SU-DHL-6 (cell line): ENCODE results near the gene PSKH1.

Source experiments
- H2AFZ ChIP-seq: fragments of 200-600 bp; sonication (generic); 2 replicates; pipeline ENCODE4 v1.6.1; 2014; ENCODE audit warnings: low read depth, mild to moderate bottlenecking, moderate library complexity, mixed read lengths, antibody characterized with exemption, low read length; ENCODE audit not compliant: severe bottlenecking
- H3F3A ChIP-seq: fragments of 200-600 bp; shearing (Covaris generic); 2 replicates; pipeline ENCODE4 v1.6.0; 2016; ENCODE audit warnings: antibody characterized with exemption, mild to moderate bottlenecking; ENCODE audit not compliant: insufficient read depth
- H3K27ac ChIP-seq: fragments of 200-600 bp; sonication (generic); 2 replicates; pipeline ENCODE4 v1.5.1; 2016; ENCODE audit warnings: low read depth, mild to moderate bottlenecking, low read length, moderate library complexity, mixed read lengths
- H3K27me3 ChIP-seq: fragments of 200-600 bp; sonication (generic), shearing (Covaris generic); 2 replicates; pipeline ENCODE4 v1.6.0; 2014; ENCODE audit warnings: mild to moderate bottlenecking, low read length
- H3K36me3 ChIP-seq: fragments of 200-600 bp; sonication (generic); 2 replicates; pipeline ENCODE4 v1.6.1; 2014; ENCODE audit warnings: mild to moderate bottlenecking, low read length, mixed read lengths
- H3K4me2 ChIP-seq: fragments of 300-600, 200-600 bp; shearing (Covaris generic), sonication (generic); 2 replicates; pipeline ENCODE4 v1.6.0; 2014; ENCODE audit warnings: low read length, low read depth, mild to moderate bottlenecking; ENCODE audit not compliant: poor library complexity, severe bottlenecking
- H3K4me3 ChIP-seq: fragments of 200-600 bp; sonication (generic); 2 replicates; pipeline ENCODE4 v1.5.1; 2014; ENCODE audit warnings: antibody characterized with exemption, low read length, mild to moderate bottlenecking, mixed read lengths; ENCODE audit not compliant: insufficient read depth, poor library complexity, severe bottlenecking
- H3K79me2 ChIP-seq: fragments of 200-600 bp; sonication (generic); 2 replicates; pipeline ENCODE4 v1.6.1; 2014; ENCODE audit warnings: mild to moderate bottlenecking, low read length, moderate library complexity; ENCODE audit not compliant: insufficient read depth
- H3K9ac ChIP-seq: fragments of 200-600 bp; sonication (generic); 2 replicates; pipeline ENCODE4 v1.7.0; 2014; ENCODE audit warnings: mild to moderate bottlenecking, low read length
- H3K9me2 ChIP-seq: fragments of 200-600 bp; sonication (generic); replicated peaks from 2 replicates; pipeline ENCODE4 v1.6.1; 2014; ENCODE audit warnings: low read length; ENCODE audit not compliant: insufficient read depth
- H3K9me3 ChIP-seq: fragments of 200-600 bp; sonication (generic); 2 replicates; pipeline ENCODE4 v1.6.1; 2014; ENCODE audit warnings: low read length, mixed read lengths; ENCODE audit not compliant: insufficient read depth
- H4K20me1 ChIP-seq: fragments of 200-600 bp; sonication (generic); 2 replicates; pipeline ENCODE4 v1.6.1; 2014; ENCODE audit warnings: low read depth, mild to moderate bottlenecking, antibody characterized with exemption, low read length, moderate library complexity, mixed read lengths
- EZH2phosphoT487 ChIP-seq: fragments of 200-600 bp; sonication (generic), shearing (Covaris generic); conservative IDR thresholded peaks from 2 replicates; pipeline ENCODE4 v1.6.1; 2018; ENCODE audit warnings: mild to moderate bottlenecking, antibody characterized with exemption, low read length, moderate library complexity, mixed read lengths
- TF ChIP-seq, protein P1 (sequence below): fragments of 200-600 bp; sonication (generic); IDR thresholded peaks from one replicate; pipeline ENCODE4 v1.5.1; 2017; ENCODE audit warnings: antibody characterized with exemption, mild to moderate bottlenecking, low read length, moderate library complexity; ENCODE audit not compliant: insufficient read depth, poor library complexity, severe bottlenecking

The PSKH1 gene

DNA sequence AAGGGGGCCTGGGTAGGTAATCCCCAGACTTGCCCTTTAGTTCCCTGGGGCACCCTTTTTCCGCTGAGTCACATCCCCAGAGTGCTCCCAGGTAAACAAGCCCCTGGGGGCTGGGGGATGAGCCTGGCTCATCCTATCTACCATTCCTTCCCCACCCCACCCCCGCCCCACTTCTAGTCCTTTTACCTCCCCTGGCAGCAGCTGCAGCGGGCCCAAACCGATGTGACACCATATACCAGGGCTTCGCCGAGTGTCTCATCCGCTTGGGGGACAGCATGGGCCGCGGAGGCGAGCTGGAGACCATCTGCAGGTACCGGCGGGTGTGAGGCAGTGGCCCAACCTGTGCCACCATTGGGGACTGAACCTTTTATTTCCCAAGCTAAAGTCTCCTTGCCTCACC lies 7.5 kb upstream of the PSKH1 start:
- no peak overlapping the region for H2AFZ ChIP-seq
- H3K4me3 ChIP-seq: no peak overlapping the region
- no peaks in the 10 kb centered on the region for H4K20me1 ChIP-seq
- no peaks in the 10 kb centered on the region for H3K9me2 ChIP-seq
- H3K79me2 ChIP-seq: no peaks in the 10 kb centered on the region
- H3K27me3 ChIP-seq: no peaks in the 10 kb centered on the region
- no peak overlapping the region for H3K9ac ChIP-seq
- H3K36me3 ChIP-seq: no peaks in the 10 kb centered on the region
- no peaks in the 10 kb centered on the region for H3K9me3 ChIP-seq
- H3K27ac ChIP-seq: no peak overlapping the region
- no peak overlapping the region for H3K4me2 ChIP-seq
- TF ChIP-seq, protein P1, sequence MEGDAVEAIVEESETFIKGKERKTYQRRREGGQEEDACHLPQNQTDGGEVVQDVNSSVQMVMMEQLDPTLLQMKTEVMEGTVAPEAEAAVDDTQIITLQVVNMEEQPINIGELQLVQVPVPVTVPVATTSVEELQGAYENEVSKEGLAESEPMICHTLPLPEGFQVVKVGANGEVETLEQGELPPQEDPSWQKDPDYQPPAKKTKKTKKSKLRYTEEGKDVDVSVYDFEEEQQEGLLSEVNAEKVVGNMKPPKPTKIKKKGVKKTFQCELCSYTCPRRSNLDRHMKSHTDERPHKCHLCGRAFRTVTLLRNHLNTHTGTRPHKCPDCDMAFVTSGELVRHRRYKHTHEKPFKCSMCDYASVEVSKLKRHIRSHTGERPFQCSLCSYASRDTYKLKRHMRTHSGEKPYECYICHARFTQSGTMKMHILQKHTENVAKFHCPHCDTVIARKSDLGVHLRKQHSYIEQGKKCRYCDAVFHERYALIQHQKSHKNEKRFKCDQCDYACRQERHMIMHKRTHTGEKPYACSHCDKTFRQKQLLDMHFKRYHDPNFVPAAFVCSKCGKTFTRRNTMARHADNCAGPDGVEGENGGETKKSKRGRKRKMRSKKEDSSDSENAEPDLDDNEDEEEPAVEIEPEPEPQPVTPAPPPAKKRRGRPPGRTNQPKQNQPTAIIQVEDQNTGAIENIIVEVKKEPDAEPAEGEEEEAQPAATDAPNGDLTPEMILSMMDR: no peak
- no peak for TF ChIP-seq EZH2phosphoT487
- H3F3A ChIP-seq: no peaks in the 10 kb centered on the region; the same call in 1 of the 2 replicates

GRCh38 chr16:67885976-67886375 lies 7.1 kb upstream of the PSKH1 start:
- H3F3A ChIP-seq: no peaks in the 10 kb centered on the region; the same call in 1 of the 2 replicates
- H3K4me3 ChIP-seq: no peak overlapping the region
- H3K27ac ChIP-seq: no peak overlapping the region
- TF ChIP-seq, protein P1: no peak
- H3K27me3 ChIP-seq: no peaks in the 10 kb centered on the region
- no peak overlapping the region for H3K4me2 ChIP-seq
- no peaks in the 10 kb centered on the region for H3K9me3 ChIP-seq
- no peak overlapping the region for H2AFZ ChIP-seq
- H3K36me3 ChIP-seq: no peaks in the 10 kb centered on the region
- no peak overlapping the region for H3K9ac ChIP-seq
- H3K79me2 ChIP-seq: no peaks in the 10 kb centered on the region
- H4K20me1 ChIP-seq: no peaks in the 10 kb centered on the region
- H3K9me2 ChIP-seq: no peaks in the 10 kb centered on the region

DNA sequence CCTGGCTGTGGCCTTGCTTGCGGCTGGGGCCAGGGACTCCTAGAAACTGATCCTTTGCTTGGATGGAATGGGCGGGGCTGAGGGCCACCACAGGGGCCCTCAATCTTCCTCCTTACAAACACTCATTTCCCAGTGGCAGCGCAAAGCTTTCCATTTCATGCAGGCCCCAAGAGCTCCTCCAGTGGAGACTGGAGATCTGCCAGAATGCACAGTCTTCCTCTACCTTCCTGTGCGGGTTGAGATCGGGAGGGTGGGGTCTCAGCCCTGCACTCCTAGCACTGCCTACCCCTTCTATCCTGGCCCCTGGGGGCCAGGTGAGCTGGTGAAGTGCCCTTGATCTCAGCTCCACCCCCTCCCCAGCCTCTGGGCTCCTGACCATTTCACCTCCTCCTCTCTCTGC lies 6.7 kb upstream of the PSKH1 start:
- Histone ChIP-seq H2AFZ (no peak overlapping the region), H3K9me2 (no peaks in the 10 kb centered on the region), H3K36me3 (no peaks in the 10 kb centered on the region), H4K20me1 (no peaks in the 10 kb centered on the region), H3K79me2 (no peaks in the 10 kb centered on the region), H3K4me3 (no peak overlapping the region), H3K9me3 (no peaks in the 10 kb centered on the region), H3F3A (no peaks in the 10 kb centered on the region; the same call in 1 of the 2 replicates), H3K27ac (no peak overlapping the region), H3K27me3 (no peaks in the 10 kb centered on the region), H3K4me2 (no peak overlapping the region), H3K9ac (no peak overlapping the region)
- no peak for TF ChIP-seq EZH2phosphoT487
- TF ChIP-seq, protein P1: no peak

DNA sequence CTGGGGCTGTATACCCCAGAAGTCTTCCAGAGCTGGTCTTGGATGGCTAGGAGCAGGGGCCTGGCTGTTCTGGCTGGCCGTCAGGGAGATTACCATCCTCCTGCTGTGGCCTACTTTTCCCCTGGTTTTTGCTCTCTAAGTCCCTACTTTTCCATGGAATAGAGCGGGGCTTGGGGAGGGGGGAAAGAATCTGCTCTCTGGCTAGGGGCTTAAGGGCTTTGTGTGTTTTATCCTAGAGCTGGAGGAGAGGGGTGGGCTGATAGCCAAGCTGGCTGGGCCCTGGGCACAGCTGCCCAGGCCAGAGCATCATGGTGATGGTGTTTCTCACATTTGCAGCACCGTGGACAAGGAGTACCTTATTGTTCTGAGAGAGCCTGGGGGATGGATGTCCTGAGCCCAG lies 4.7 kb upstream of the PSKH1 start:
- H3K27ac ChIP-seq: no peak overlapping the region
- no peak overlapping the region for H3K4me3 ChIP-seq
- no peaks in the 10 kb centered on the region for H3K9me3 ChIP-seq
- no peaks in the 10 kb centered on the region for H4K20me1 ChIP-seq
- H3K9me2 ChIP-seq: no peaks in the 10 kb centered on the region
- H3F3A ChIP-seq: no peaks in the 10 kb centered on the region; the same call in 1 of the 2 replicates
- H3K27me3 ChIP-seq: no peaks in the 10 kb centered on the region
- H2AFZ ChIP-seq: no peak overlapping the region
- no peaks in the 10 kb centered on the region for H3K79me2 ChIP-seq
- TF ChIP-seq, protein P1: no peak
- no peak for TF ChIP-seq EZH2phosphoT487
- no peak overlapping the region for H3K9ac ChIP-seq
- H3K36me3 ChIP-seq: no peaks in the 10 kb centered on the region
- H3K4me2 ChIP-seq: no peak overlapping the region
